IPS-NIHi11 (cell line): ENCODE data around the gene TMC5.

Experiments
- DNase-seq: peaks from one replicate; pipeline ENCODE4 v3.0.0; 2012; ENCODE audit warnings: mixed read lengths, low spot score

The TMC5 gene

DNA sequence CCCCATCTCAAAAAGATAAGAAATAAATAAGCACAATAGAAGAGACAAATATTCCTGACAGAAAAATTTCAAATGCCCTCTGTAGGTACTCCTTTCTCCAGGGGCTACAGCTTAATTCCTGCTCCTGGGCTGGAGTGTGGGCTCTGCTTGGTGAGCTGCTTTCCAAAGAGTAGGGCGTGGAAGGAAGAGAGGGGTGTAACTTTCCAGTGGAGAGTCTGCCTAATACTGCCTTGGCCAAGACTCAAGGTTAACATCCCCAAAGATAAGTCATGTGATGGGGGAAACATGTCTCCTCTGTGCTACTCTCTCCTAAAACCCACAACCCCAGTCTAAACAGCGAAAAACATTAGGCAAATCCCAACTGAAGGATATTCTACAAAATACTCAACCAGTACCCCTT lies 42.7 kb downstream of the TMC5 start:
- no peak for DNase-seq

DNA sequence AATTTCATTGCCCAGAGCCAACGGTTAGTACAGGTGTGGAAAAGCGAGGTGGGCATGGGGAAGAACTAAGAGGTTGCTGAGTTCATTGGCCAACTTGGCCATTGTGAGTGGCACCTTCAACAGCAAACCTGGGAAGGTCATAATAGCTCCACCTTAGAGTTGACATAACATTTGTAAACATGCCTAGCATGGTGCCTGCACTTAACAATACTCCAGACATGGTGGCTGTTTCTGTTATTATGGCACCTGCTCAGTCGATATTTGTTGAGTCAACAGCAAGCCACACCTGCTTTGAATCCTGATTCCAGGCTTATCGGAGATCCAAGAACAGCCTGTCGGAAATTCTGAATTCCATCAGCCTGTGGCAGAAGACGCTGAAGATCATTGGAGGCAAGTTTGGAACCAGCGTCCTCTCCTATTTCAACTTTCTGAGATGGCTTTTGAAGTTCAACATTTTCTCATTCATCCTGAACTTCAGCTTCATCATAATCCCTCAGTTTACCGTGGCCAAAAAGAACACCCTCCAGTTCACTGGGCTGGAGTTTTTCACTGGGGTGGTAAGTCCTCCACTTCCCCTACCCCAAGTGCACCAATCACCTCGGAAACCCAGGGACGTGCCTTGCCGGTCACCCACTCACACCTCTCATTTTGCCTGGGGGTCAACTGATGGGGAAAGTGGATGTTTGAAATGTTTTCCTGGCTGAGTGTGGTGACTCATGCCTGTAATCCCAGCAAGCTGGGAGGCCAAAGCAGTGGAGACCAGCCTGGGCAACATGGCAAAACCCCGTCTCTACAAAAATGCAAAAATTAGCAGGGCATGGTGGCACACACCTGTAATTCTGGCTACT lies 46.0 kb downstream of the TMC5 start:
- no peak for DNase-seq

DNA sequence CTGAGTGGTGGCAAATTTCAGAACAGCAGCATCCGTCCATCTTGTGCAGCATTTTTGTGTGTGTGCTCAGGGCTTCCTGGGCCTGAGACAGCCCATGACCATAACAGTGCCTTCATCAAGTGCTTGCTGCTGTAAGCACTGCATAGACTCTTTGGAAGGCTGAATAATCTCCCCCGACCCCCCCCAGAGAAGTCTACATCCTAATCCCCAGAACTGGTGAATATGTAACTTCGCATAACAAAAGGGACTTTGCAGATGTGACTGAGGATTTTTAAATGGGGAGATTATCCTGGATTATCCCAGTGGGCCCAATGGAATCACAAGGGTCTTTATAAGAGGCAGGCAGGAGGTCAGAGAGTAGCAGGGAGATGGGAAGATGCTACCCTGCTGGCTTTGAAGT lies 50.6 kb downstream of the TMC5 start:
- DNase-seq: no peak

- DNase-seq: no peak
These were observed 54.8 kb downstream of the TMC5 start for GRCh38 chr16:19472482-19472881.

DNA sequence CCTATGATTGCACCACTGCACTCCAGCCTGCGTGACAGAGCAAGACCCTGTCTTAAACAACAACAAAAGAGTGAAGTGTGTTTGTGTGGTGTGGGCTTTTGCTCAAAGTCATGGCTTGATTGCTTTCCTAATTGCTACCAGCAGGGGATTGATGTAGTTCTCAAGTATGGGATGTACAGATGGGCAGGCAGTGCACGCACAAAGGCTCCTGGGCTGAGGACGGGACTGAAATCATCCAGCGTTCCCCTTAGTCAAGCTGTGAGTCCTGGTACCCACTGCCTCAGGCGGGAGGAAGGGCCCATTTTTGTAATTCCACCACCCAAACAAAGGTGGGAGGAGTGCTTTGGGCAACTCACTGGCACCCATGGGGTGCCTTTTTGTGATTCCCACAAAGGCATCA lies 56.9 kb downstream of the TMC5 start:
- no peak for DNase-seq

- no peak for DNase-seq
These were observed 60.8 kb downstream of the TMC5 start for GRCh38 chr16:19478505-19478904.

GRCh38 chr16:19479302-19479721 lies 61.6 kb downstream of the TMC5 start:
- peak; percentile 30 for DNase-seq

DNA sequence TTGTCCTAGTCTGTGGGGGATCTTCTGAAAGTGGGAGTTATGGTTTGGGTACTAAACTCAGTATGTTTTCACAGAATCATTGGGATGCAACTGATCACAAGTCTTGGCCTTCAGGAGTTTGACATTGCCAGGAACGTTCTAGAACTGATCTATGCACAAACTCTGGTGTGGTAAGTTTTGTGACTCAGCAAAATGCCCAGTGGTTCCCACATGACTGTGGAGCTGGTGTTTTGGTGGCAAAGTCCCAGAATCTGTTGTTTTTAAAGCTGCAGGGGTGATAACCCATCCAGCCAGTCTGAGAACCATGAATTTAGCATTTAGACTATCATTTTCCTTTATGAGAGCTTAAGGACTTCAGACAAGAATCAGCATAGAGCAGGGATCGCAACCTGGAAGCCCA lies 63.6 kb downstream of the TMC5 start:
- DNase-seq: no peak

- DNase-seq: no peak
These were observed 64.1 kb downstream of the TMC5 start for GRCh38 chr16:19481769-19482168.

DNA sequence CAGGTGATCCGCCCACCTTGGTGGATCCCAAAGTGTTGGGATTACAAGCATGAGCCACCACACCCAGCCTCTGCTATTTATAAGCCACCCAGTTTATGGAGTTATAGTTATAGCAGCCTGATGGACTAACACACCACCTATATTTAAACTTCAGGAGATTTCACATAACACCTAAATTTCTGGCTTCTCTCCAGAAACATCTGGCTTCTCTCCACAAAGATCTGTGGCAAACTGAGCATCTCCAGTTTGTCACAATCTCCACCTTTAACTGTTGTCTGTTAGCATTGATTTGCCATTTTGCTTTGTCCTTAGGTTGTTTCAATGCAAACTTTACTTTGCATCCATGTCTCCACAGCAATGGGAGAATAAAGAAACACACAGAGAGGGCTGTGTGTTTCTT lies 64.6 kb downstream of the TMC5 start:
- DNase-seq: no peak

DNA sequence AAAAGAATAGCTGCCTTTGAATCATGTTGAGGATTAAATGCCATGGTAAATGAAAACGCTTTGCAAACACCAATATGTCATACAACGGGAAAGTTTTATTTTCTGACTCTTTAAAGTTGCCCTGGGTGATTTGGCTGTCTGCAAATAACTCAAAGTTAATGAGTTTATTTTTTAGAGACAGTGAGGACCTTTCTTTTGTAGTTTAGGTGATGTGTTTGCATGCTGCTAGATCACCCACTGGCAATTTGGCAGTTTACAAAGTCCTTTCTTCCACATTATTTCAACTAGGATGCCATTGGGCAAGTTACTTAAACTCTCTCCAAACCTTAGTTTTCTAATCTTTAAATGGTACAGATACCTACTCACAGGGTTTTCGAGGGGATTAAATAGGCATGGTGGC lies 66.4 kb downstream of the TMC5 start:
- DNase-seq: no peak

DNA sequence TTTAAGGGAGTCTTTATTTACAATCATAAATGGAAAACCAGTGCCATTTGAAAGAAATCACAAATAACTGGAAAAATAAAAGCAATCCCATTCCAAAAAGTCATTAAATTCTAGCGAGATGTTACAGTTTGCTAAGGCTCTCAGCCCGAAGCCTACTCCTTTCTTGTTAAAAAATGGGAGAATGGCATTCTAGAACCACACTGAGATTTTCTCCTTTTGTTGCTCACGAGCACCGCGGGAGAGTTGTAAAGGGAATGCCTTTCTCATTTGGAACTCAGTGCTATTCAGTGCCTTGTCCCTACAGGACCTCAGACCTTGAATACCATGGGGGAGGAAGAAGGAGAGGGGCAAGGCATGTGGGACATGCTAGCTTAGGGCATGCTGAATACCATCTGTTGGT lies 67.9 kb downstream of the TMC5 start:
- DNase-seq: no peak

GRCh38 chr16:19486051-19486450 lies 68.4 kb downstream of the TMC5 start:
- no peak for DNase-seq

GRCh38 chr16:19486750-19487325 lies 69.2 kb downstream of the TMC5 start:
- DNase-seq: no peak

- DNase-seq: peak; percentile 54
These were observed 70.5 kb downstream of the TMC5 start for GRCh38 chr16:19488213-19488640.

DNA sequence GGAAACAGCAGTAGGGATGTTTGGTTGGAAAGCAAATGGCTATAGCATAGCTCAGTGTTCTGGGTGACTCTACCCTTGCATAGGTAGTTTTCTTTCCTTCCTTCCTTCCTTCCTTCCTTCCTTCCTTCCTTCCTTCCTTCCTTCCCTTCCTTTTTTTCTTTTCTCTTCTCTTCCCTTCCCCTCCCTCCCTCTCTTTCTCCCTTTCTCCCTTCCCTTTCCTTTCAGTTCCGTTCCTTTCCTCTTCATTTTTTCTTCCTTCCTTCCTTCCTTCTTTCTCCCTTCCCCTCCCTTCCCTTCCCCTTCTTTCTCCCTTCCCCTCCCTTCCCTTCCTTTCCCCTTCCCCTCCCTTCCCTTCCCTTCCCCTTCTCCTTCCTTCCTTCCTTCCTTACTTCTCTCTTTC lies 72.9 kb downstream of the TMC5 start:
- DNase-seq: no peak

- DNase-seq: no peak
These were observed 79.5 kb downstream of the TMC5 start for GRCh38 chr16:19497176-19497575.

DNA sequence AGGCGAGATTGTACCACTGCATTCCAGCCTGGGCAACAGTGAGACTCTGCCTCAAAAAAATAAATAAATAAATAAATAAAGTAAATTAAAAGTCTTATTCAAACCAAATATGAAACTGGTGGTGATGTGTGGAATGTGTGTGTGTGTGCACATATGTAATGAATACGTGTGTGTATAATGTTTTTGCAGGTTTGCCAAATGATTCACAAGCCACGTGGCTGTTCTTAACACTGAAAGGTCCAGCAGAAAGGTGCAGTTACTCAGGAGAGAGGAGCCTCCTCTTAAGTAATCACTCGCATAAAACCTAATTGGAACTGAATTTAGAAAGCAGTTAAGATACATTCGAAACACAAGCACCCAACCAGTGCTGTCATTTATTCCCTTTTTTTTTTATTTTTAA lies 81.3 kb downstream of the TMC5 start:
- no peak for DNase-seq

- DNase-seq: no peak
These were observed 81.8 kb downstream of the TMC5 start for GRCh38 chr16:19499481-19499880.

GRCh38 chr16:19502395-19503131 lies 84.9 kb downstream of the TMC5 start:
- peak; percentile 70 for DNase-seq

- no peak for DNase-seq
These were observed 85.9 kb downstream of the TMC5 start for GRCh38 chr16:19503461-19504075.

DNA sequence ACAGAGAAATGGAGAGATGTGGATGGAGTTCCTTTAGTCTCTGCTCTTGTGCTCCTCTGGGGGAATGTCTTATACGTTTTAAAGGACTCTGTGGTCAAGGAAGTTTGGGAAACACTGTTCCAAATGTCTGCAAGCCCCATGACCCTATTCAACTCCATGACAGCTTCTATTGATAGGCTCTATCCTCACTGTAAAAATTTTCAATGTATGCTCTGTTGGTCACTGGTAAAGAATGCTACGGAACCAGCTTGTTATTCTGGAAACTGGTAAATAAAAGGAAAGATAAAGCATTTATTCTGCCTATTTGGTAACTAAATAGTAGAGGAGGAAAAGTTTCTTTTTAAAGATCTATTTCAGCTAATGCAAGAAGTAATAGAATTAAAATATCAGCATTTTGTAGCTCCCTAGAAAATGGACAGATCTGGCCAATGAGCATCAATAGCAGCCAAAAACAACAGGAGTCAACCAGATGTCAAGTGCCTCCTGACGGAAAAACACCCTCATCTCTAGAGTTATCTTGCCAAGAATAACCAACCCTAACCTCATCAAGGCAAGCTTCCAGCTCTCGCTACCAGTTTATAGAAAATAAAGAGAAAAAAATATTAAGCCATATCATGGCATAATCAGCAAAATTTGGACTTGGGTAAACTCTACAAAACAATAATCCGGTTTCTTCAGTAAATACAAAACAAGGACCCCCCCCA lies 88.1 kb downstream of the TMC5 start:
- DNase-seq: no peak
